Fibroblast of villous mesenchyme (primary cell): ENCODE data around the gene IAPP. TPM values are rescaled to one million over a fixed set of nuclear protein-coding genes. Genes with fewer than 3 reads are reported as not detected.

Source experiments
- DNase-seq: peaks from one replicate; pipeline ENCODE4 v3.0.0-alpha.2; 2010; ENCODE audit warnings: low read depth
- H3K4me3 ChIP-seq: 2 replicates; pipeline ENCODE4 v1.5.1; 2011; ENCODE audit warnings: low read depth, mild to moderate bottlenecking, low read length
- CTCF ChIP-seq: IDR thresholded peaks from 2 replicates; pipeline ENCODE4 v1.5.1; 2012; ENCODE audit warnings: low read depth, mild to moderate bottlenecking, low read length; ENCODE audit not compliant: insufficient read depth
- total RNA-seq: library from RNA; depleted of rRNA; stranded (reverse); fragments of >200 nt; gene quantifications from 2 replicates; pipeline ENCODE4 v1.2.3, GENCODE V29; 2012

IAPP gene
- total RNA-seq, result not detected in 2 replicates

DNA sequence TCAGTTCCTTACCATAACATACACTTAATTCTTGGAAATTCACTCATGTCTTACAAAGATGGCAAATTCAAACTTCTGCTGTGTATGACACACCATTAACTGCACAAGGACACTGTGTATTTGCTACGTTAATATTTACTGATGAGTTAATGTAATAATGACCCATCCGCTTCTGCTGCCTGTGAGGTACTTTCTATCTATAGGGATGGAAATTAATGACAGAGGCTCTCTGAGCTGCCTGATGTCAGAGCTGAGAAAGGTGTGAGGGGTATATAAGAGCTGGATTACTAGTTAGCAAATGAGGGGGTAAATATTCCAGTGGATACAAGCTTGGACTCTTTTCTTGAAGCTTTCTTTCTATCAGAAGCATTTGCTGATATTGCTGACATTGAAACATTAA is at the start of gene IAPP:
TSS of gene IAPP (plus strand) at position 301 of the 400 bp plus-strand sequence. CDS start 450 bp downstream, outside the sequence.
- no peak for DNase-seq
- TF ChIP-seq CTCF, result no peak
- H3K4me3 ChIP-seq, result no peak within 1 kb of the TSS

GRCh38 chr12:21323736-21324135 is 49.0 kb upstream of the IAPP start:
- no peak overlapping the region for H3K4me3 ChIP-seq
- DNase-seq, result no peak
- TF ChIP-seq CTCF, result no peak

GRCh38 chr12:21324551-21324950 is 48.2 kb upstream of the IAPP start:
- no peak for TF ChIP-seq CTCF

DNA sequence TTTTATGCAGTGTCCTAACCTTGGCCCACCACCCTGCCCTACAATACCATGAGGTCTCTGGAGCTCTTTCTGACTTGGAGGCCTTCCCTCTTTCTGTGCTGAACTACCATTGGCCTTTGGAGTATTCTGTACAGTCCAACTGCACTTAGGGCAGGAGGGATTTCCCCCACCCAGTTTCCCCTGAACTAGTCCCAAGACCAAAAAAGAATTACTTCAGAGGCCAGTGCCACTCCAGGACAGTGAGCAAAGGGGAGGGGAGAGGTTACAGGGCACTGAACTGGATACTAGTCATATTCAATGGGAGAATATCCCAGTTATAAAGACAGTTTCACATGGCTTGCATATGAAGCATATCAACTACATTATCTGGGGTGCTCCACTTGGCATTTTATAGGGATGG is 44.1 kb upstream of the IAPP start:
- DNase-seq, result no peak
- no peak for TF ChIP-seq CTCF
- H3K4me3 ChIP-seq, result no peak overlapping the region

More at GRCh38 chr12:21324551-21324950, 48.2 kb upstream of the IAPP start:
- no peak for DNase-seq
- H3K4me3 ChIP-seq, result no peak overlapping the region

GRCh38 chr12:21330682-21331253 is 41.9 kb upstream of the IAPP start:
- H3K4me3 ChIP-seq, result no peak overlapping the region
- no peak for TF ChIP-seq CTCF
- peak; percentile 3 for DNase-seq

DNA sequence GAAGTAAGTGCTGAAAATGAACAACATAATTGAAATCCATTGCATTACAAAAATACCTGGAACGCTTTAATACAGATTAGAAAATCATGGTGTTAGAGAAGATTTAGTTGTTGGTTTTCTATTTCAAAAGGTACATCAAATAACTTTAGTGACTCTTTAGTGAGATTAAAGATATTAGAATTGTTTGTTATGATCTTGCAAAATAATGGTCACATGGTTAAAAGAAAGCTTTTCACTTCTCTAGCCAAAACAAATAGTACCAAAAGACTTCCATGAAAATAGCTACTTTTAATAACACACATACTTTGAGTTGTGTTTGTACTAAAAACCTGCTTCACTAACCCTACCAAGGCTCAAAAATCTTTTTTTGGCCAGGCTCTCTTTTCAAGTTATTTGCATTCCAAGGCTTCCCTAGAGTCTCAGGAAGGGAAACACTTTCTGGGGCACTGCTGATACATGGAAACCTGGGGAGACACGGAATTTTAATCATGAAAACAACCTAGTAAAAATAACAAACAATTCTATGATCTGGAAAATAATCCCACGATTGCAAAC is 37.9 kb upstream of the IAPP start, which contains the start of gene SLCO1A2:
TSS of gene SLCO1A2 (minus strand) at position 147 of the 555 bp plus-strand sequence. CDS start 270 bp downstream, outside the sequence.
- H3K4me3 ChIP-seq, result no peak within 1 kb of the TSS
- DNase-seq, result peak; percentile 1
- no peak for TF ChIP-seq CTCF

- no peak for TF ChIP-seq CTCF
- no peak overlapping the region for H3K4me3 ChIP-seq
- DNase-seq, result no peak
Measured at GRCh38 chr12:21336656-21337055, 36.0 kb upstream of the IAPP start.
